OCI-M2 (cell line): Measurements from ENCODE around the gene CREB5.

Experiments
- DNase-seq: peaks from one replicate; lab custom pipeline; 2025; ENCODE audit not compliant: unreplicated experiment; lab: John Stamatoyannopoulos, UW

CREB5 gene

GRCh38 chr7:28703037-28703765, 290.9 kb downstream of the CREB5 start:
- no peak for DNase-seq

- no peak for DNase-seq
These were observed 292.4 kb downstream of the CREB5 start for GRCh38 chr7:28704706-28705105.

- no peak for DNase-seq
These were observed 293.0 kb downstream of the CREB5 start for GRCh38 chr7:28705350-28705749.

GRCh38 chr7:28706584-28706983, 294.3 kb downstream of the CREB5 start:
- no peak for DNase-seq

- DNase-seq, result no peak
These were observed 295.0 kb downstream of the CREB5 start for GRCh38 chr7:28707291-28707690.

GRCh38 chr7:28708033-28708951, 296.0 kb downstream of the CREB5 start:
- DNase-seq, result no peak

GRCh38 chr7:28709748-28710147, 297.4 kb downstream of the CREB5 start:
- DNase-seq, result no peak

GRCh38 chr7:28711114-28711513, 298.8 kb downstream of the CREB5 start:
- DNase-seq, result no peak

- no peak for DNase-seq
These were observed 302.3 kb downstream of the CREB5 start for GRCh38 chr7:28714459-28715120.

- no peak for DNase-seq
These were observed 305.2 kb downstream of the CREB5 start for GRCh38 chr7:28717445-28718054.

GRCh38 chr7:28718055-28718481, 305.8 kb downstream of the CREB5 start:
- no peak for DNase-seq

- DNase-seq, result no peak
These were observed 306.2 kb downstream of the CREB5 start for GRCh38 chr7:28718545-28718944.

GRCh38 chr7:28722684-28723083, 310.4 kb downstream of the CREB5 start:
- DNase-seq, result no peak

GRCh38 chr7:28723336-28723735, 311.0 kb downstream of the CREB5 start:
- no peak for DNase-seq

GRCh38 chr7:28724563-28724962, 312.2 kb downstream of the CREB5 start:
- DNase-seq, result no peak

GRCh38 chr7:28725045-28725642, 312.8 kb downstream of the CREB5 start:
- no peak for DNase-seq

- no peak for DNase-seq
These were observed 313.6 kb downstream of the CREB5 start for GRCh38 chr7:28725911-28726310.

GRCh38 chr7:28726555-28726954, 314.2 kb downstream of the CREB5 start:
- no peak for DNase-seq

GRCh38 chr7:28729281-28729680, 317.0 kb downstream of the CREB5 start:
- DNase-seq, result no peak

GRCh38 chr7:28729727-28730126, 317.4 kb downstream of the CREB5 start:
- DNase-seq, result no peak
